HCT116 (cell line): Measurements from ENCODE around the gene TEKT3. TPM values are rescaled to one million over a fixed set of nuclear protein-coding genes. Genes with fewer than 3 reads are reported as not detected.

Source experiments
- ATAC-seq: fragments of 200-7000 bp; cut with Tn5 transposase; 2 replicates; pipeline ENCODE4 v1.9.1; 2020; ENCODE audit warnings: mild to moderate bottlenecking, moderate library complexity
- BruUV-seq: library from RNA; stranded (reverse); fragments of 400-500 nt; replicated peaks from 2 replicates; lab custom pipeline; 2021; lab: Mats Ljungman, UMichigan
- CTCF ChIA-PET: fragments of 300-600 bp; sonication (Branson Sonifier 250); formaldehyde crosslinking; loops from one replicate; lab custom pipeline; 2021; ENCODE audit warnings: antibody characterized with exemption; lab: Charles Lee
- POLR2A ChIA-PET: fragments of 300-600, 350-600 bp; sonication (Branson Sonifier 250); formaldehyde crosslinking; loops from one replicate; lab custom pipeline; 2021; ENCODE audit warnings: antibody characterized with exemption; lab: Charles Lee
- RAD21 ChIA-PET, 2 experiments: fragments of 300-600 bp; sonication (Branson Sonifier 250); formaldehyde crosslinking; loops; one replicate each; lab custom pipeline; 2023; ENCODE audit warnings: low total read pairs in 2 of 2; ENCODE audit not compliant: uncharacterized antibody in 2 of 2, unreplicated experiment in 2 of 2, low non-redundant PET in 1 of 2; lab: Charles Lee
- DNase-seq: peaks from one replicate; pipeline ENCODE4 v3.0.0-alpha.2; 2010; ENCODE audit warnings: low read depth, low spot score
- H2AFZ ChIP-seq: fragments of 200-600 bp; shearing (Covaris generic), sonication (generic); 2 replicates; pipeline ENCODE4 v1.6.1; 2017; ENCODE audit warnings: low read depth, mixed run types, mixed read lengths, antibody characterized with exemption, low read length; ENCODE audit not compliant: poor library complexity, severe bottlenecking
- H3K27ac ChIP-seq: 2 replicates; pipeline ENCODE4 v1.5.1; 2012; ENCODE audit warnings: low read depth, low read length
- H3K27me3 ChIP-seq: fragments of 200-600 bp; sonication (generic); 2 replicates; pipeline ENCODE4 v1.6.1; 2016; ENCODE audit warnings: mixed run types, low read length, mixed read lengths; ENCODE audit not compliant: insufficient read depth
- H3K36me3 ChIP-seq, 2 experiments: fragments of 200-500 bp in 1 of 2; fragments of 200-600 bp in 1 of 2; sonication (Bioruptor generic) in 1 of 2; sonication (generic) in 1 of 2; 2 replicates each; pipeline versions ENCODE4 v1.5.1 to v1.6.1; 2014 to 2016; ENCODE audit warnings: low read length in 2 of 2, inconsistent platforms in 1 of 2, mixed read lengths in 1 of 2, mixed run types in 1 of 2; ENCODE audit not compliant: insufficient read depth in 2 of 2, control insufficient read depth in 1 of 2
- H3K4me1 ChIP-seq, 2 experiments: fragments of 200-600 bp in 1 of 2; sonication (generic) in 1 of 2; 2 replicates each; pipeline versions ENCODE4 v1.5.1 to v1.6.1; 2012 to 2017; ENCODE audit warnings: low read length in 2 of 2, inconsistent platforms in 1 of 2, mild to moderate bottlenecking in 1 of 2, mixed read lengths in 1 of 2, mixed run types in 1 of 2, moderate library complexity in 1 of 2; ENCODE audit not compliant: insufficient read depth in 2 of 2, control insufficient read depth in 1 of 2
- H3K4me2 ChIP-seq: fragments of 200-600 bp; sonication (generic); 2 replicates; pipeline ENCODE4 v1.6.1; 2017; ENCODE audit warnings: mixed run types, low read length, mixed read lengths
- H3K4me3 ChIP-seq, 2 experiments: fragments of 200-600 bp in 1 of 2; sonication (generic) in 1 of 2; replicated peaks in 1 of 2; 2 replicates each; pipeline ENCODE4 v1.5.1; 2011 to 2016; ENCODE audit warnings: low read length in 2 of 2, control low read depth in 1 of 2, low read depth in 1 of 2, mild to moderate bottlenecking in 1 of 2, mixed read lengths in 1 of 2, mixed run types in 1 of 2
- H3K79me2 ChIP-seq: fragments of 200-600 bp; sonication (generic); 2 replicates; pipeline ENCODE4 v1.6.1; 2017; ENCODE audit warnings: mild to moderate bottlenecking, mixed run types, low read length, moderate library complexity, mixed read lengths; ENCODE audit not compliant: insufficient read depth
- H3K9ac ChIP-seq: fragments of 200-600 bp; sonication (generic); 2 replicates; pipeline ENCODE4 v1.6.1; 2016; ENCODE audit warnings: low read length, mixed read lengths
- H3K9me2 ChIP-seq: fragments of 200-600 bp; sonication (generic), shearing (Covaris generic); 2 replicates; pipeline ENCODE4 v1.6.1; 2017; ENCODE audit warnings: mixed run types, mild to moderate bottlenecking, moderate library complexity; ENCODE audit not compliant: insufficient read depth
- H3K9me3 ChIP-seq, 2 experiments: fragments of 200-500 bp in 1 of 2; fragments of 200-600 bp in 1 of 2; sonication (Bioruptor generic) in 1 of 2; sonication (generic) in 1 of 2; 2 replicates each; pipeline ENCODE4 v1.6.1; 2014 to 2017; ENCODE audit warnings: low read length in 2 of 2, mixed read lengths in 2 of 2, inconsistent platforms in 1 of 2, low read depth in 1 of 2, mild to moderate bottlenecking in 1 of 2, mixed run types in 1 of 2, moderate library complexity in 1 of 2; ENCODE audit not compliant: control insufficient read depth in 1 of 2, insufficient read depth in 1 of 2
- H4K20me1 ChIP-seq: fragments of 200-600 bp; sonication (generic), shearing (Covaris generic); 2 replicates; pipeline ENCODE4 v1.6.1; 2017; ENCODE audit warnings: mixed run types, mild to moderate bottlenecking, moderate library complexity; ENCODE audit not compliant: insufficient read depth
- ATF3 ChIP-seq: IDR thresholded peaks from 2 replicates; pipeline ENCODE4 v1.6.1; 2012
- CBX3 ChIP-seq: IDR thresholded peaks from 2 replicates; pipeline ENCODE4 v1.6.1; 2012; ENCODE audit warnings: low read depth
- CTCF ChIP-seq, 3 experiments: fragments of 200-600 bp in 1 of 3; sonication (generic) in 1 of 3; IDR thresholded peaks in 2 of 3; conservative IDR thresholded peaks in 1 of 3; 2 replicates each; pipeline ENCODE4 v1.5.1; 2012 to 2017; ENCODE audit warnings: low read depth in 2 of 3, low read length in 2 of 3, antibody characterized with exemption in 1 of 3, borderline replicate concordance in 1 of 3, control low read depth in 1 of 3, mild to moderate bottlenecking in 1 of 3, mixed read lengths in 1 of 3, mixed run types in 1 of 3, moderate library complexity in 1 of 3; ENCODE audit not compliant: insufficient read depth in 1 of 3
- ELF1 ChIP-seq: IDR thresholded peaks from 2 replicates; pipeline ENCODE4 v1.6.1; 2012; ENCODE audit warnings: low read depth, borderline replicate concordance
- EZH2 ChIP-seq: fragments of 200-600 bp; sonication (generic); IDR thresholded peaks from 2 replicates; pipeline ENCODE4 v1.6.1; 2017; ENCODE audit warnings: antibody characterized with exemption, mixed run types
- EZH2phosphoT487 ChIP-seq: fragments of 200-600 bp; IDR thresholded peaks from 2 replicates; pipeline ENCODE4 v1.6.1; 2018; ENCODE audit warnings: antibody characterized with exemption, borderline replicate concordance
- FOSL1 ChIP-seq: IDR thresholded peaks from 2 replicates; pipeline ENCODE4 v1.6.1; 2012; ENCODE audit warnings: low read depth
- JUND ChIP-seq: IDR thresholded peaks from 2 replicates; pipeline ENCODE4 v1.6.1; 2012
- MAX ChIP-seq: IDR thresholded peaks from 2 replicates; pipeline ENCODE4 v1.6.1; 2012
- POLR2A ChIP-seq: IDR thresholded peaks from 2 replicates; pipeline ENCODE4 v1.7.0; 2011; ENCODE audit warnings: borderline replicate concordance; ENCODE audit not compliant: insufficient read depth, insufficient read length; ENCODE audit errors: extremely low read depth
- RAD21 ChIP-seq: IDR thresholded peaks from 2 replicates; pipeline ENCODE4 v1.6.1; 2012; ENCODE audit warnings: low read depth, mild to moderate bottlenecking
- REST ChIP-seq: IDR thresholded peaks from 2 replicates; pipeline ENCODE4 v1.6.1; 2012; ENCODE audit warnings: low read depth
- TCF7L2 ChIP-seq: IDR thresholded peaks from 2 replicates; pipeline ENCODE4 v1.7.0; 2011; ENCODE audit warnings: borderline replicate concordance, inconsistent platforms; ENCODE audit not compliant: insufficient read depth, insufficient read length; ENCODE audit errors: extremely low read depth
- ZBTB33 ChIP-seq: IDR thresholded peaks from 2 replicates; pipeline ENCODE4 v1.6.1; 2011; ENCODE audit warnings: mild to moderate bottlenecking, low read length, moderate library complexity; ENCODE audit not compliant: insufficient replicate concordance; ENCODE audit errors: extremely low read depth
- ZFX ChIP-seq: fragments of 450-650 bp; IDR thresholded peaks from 2 replicates; pipeline ENCODE4 v1.6.1; 2017
- ZNF274 ChIP-seq: fragments of 200-500 bp; sonication (Bioruptor generic); IDR thresholded peaks from 2 replicates; pipeline ENCODE4 v1.6.1; 2014; ENCODE audit warnings: mild to moderate bottlenecking, low read depth, low read length, inconsistent platforms
- intact Hi-C: fragments of 100-400 bp; cut with micrococcal nuclease; formaldehyde crosslinking; loops from 2 replicates; pipeline ENCODE4 v1.10.0; 2022
- total RNA-seq: library from RNA; stranded (reverse); gene quantifications from one replicate; pipeline ENCODE4 v1.2.1, GENCODE V29; 2021; ENCODE audit not compliant: unreplicated experiment

TEKT3 gene
- total RNA-seq, 1 experiment from 2014 or later, result 0.64 TPM

- Histone ChIP-seq H2AFZ (no peak overlapping the region), H3K36me3 (no peaks in the 10 kb centered on the region), H3K79me2 (no peaks in the 10 kb centered on the region), H3K27me3 (no peaks in the 10 kb centered on the region), H3K27ac (no peak overlapping the region), H3K9me2 (no peaks in the 10 kb centered on the region), H3K4me1 (no peaks in the 10 kb centered on the region), H3K9me3 (no peaks in the 10 kb centered on the region), H3K4me3 (no peak overlapping the region), H3K9ac (no peak overlapping the region), H4K20me1 (no peaks in the 10 kb centered on the region), H3K4me2 (no peak overlapping the region)
- BruUV-seq, result no TSS peak
- ChIA-PET CTCF (no interaction called here), POLR2A (no interaction called here), RAD21 (no interaction called here)
- TF ChIP-seq POLR2A (no peak), CTCF (IDR thresholded peaks at IDR 0.05 in 2 of 3, conservative IDR thresholded peaks at IDR 0.05 in 1 of 3; ENCODE audit: borderline replicate concordance in 1 of 3, insufficient read depth in 1 of 3, low read depth in 2 of 3, low read length in 2 of 3) (no peak), CBX3 (no peak), ZBTB33 (no peak), EZH2phosphoT487 (no peak), REST (no peak), JUND (no peak), ATF3 (no peak), FOSL1 (no peak), RAD21 (no peak), ELF1 (no peak), ZNF274 (no peak), MAX (no peak), EZH2 (no peak), ZFX (no peak), TCF7L2 (no peak)
- intact Hi-C loops, result no loop called here
- no peak for ATAC-seq
- no peak for DNase-seq
Measured at GRCh38 chr17:15368600-15368999, 27.2 kb upstream of the TEKT3 start.
